ENCODE measurements around the gene RC3H1. TPM values are rescaled to one million over a fixed set of nuclear protein-coding genes. Genes with fewer than 3 reads are reported as not detected.

Gene RC3H1
- total RNA-seq, 1 donor from 2014 or later, result 19.1 TPM

GRCh38 chr1:173884701-173885100 lies 137.5 kb downstream of the RC3H1 start:
- H3K36me3 ChIP-seq, result peaks cover 36% of the 10 kb centered on the region
- TF ChIP-seq CTCF (IDR thresholded peaks at IDR 0.05; ENCODE audit: borderline replicate concordance), result no peak
- H3K4me1 ChIP-seq, result no peaks in the 10 kb centered on the region
- no peaks in the 10 kb centered on the region for H3K9me3 ChIP-seq (replicated peaks)
- H3K4me3 ChIP-seq, result no peak overlapping the region
- H3K27ac ChIP-seq (replicated peaks), result no peak overlapping the region
- no peak for DNase-seq
- no peaks in the 10 kb centered on the region for H3K27me3 ChIP-seq (ENCODE audit: low read depth)
- intact Hi-C loops (cut with micrococcal nuclease), result no loop called here

Other genes starting within 250 kb of the RC3H1 start
- 15.1 TPM for gene DARS2, start 197.7 kb downstream of the RC3H1 start, total RNA-seq
- gene CENPL, start 197.5 kb downstream of the RC3H1 start, total RNA-seq, result 4.2 TPM
- 50.5 TPM for gene GAS5, start 154.4 kb downstream of the RC3H1 start, total RNA-seq
- gene ZBTB37, start 154.0 kb downstream of the RC3H1 start, total RNA-seq, result 7.6 TPM
- not detected for gene SERPINC1, start 105.0 kb downstream of the RC3H1 start, total RNA-seq
- 69.2 TPM for gene RABGAP1L, start 137.2 kb upstream of the RC3H1 start, total RNA-seq

Data from left ventricle myocardium inferior (tissue), 1 donor.